HCT116 (cell line): ENCODE results near the gene HOMER2. TPM values are rescaled to one million over a fixed set of nuclear protein-coding genes. Genes with fewer than 3 reads are reported as not detected.

Experiments
- ATAC-seq: fragments of 200-7000 bp; cut with Tn5 transposase; 2 replicates; pipeline ENCODE4 v1.9.1; 2020; ENCODE audit warnings: mild to moderate bottlenecking, moderate library complexity
- BruUV-seq: library from RNA; stranded (reverse); fragments of 400-500 nt; replicated peaks from 2 replicates; lab custom pipeline; 2021; lab: Mats Ljungman, UMichigan
- CTCF ChIA-PET: fragments of 300-600 bp; sonication (Branson Sonifier 250); formaldehyde crosslinking; loops from one replicate; lab custom pipeline; 2021; ENCODE audit warnings: antibody characterized with exemption; lab: Charles Lee
- POLR2A ChIA-PET: fragments of 300-600, 350-600 bp; sonication (Branson Sonifier 250); formaldehyde crosslinking; loops from one replicate; lab custom pipeline; 2021; ENCODE audit warnings: antibody characterized with exemption; lab: Charles Lee
- RAD21 ChIA-PET, 2 experiments: fragments of 300-600 bp; sonication (Branson Sonifier 250); formaldehyde crosslinking; loops; one replicate each; lab custom pipeline; 2023; ENCODE audit warnings: low total read pairs in 2 of 2; ENCODE audit not compliant: uncharacterized antibody in 2 of 2, unreplicated experiment in 2 of 2, low non-redundant PET in 1 of 2; lab: Charles Lee
- DNase-seq: peaks from one replicate; pipeline ENCODE4 v3.0.0-alpha.2; 2010; ENCODE audit warnings: low read depth, low spot score
- H2AFZ ChIP-seq: fragments of 200-600 bp; shearing (Covaris generic), sonication (generic); 2 replicates; pipeline ENCODE4 v1.6.1; 2017; ENCODE audit warnings: low read depth, mixed run types, mixed read lengths, antibody characterized with exemption, low read length; ENCODE audit not compliant: poor library complexity, severe bottlenecking
- H3K27ac ChIP-seq: 2 replicates; pipeline ENCODE4 v1.5.1; 2012; ENCODE audit warnings: low read depth, low read length
- H3K27me3 ChIP-seq: fragments of 200-600 bp; sonication (generic); 2 replicates; pipeline ENCODE4 v1.6.1; 2016; ENCODE audit warnings: mixed run types, low read length, mixed read lengths; ENCODE audit not compliant: insufficient read depth
- H3K36me3 ChIP-seq, 2 experiments: fragments of 200-500 bp in 1 of 2; fragments of 200-600 bp in 1 of 2; sonication (Bioruptor generic) in 1 of 2; sonication (generic) in 1 of 2; 2 replicates each; pipeline versions ENCODE4 v1.5.1 to v1.6.1; 2014 to 2016; ENCODE audit warnings: low read length in 2 of 2, inconsistent platforms in 1 of 2, mixed read lengths in 1 of 2, mixed run types in 1 of 2; ENCODE audit not compliant: insufficient read depth in 2 of 2, control insufficient read depth in 1 of 2
- H3K4me1 ChIP-seq, 2 experiments: fragments of 200-600 bp in 1 of 2; sonication (generic) in 1 of 2; 2 replicates each; pipeline versions ENCODE4 v1.5.1 to v1.6.1; 2012 to 2017; ENCODE audit warnings: low read length in 2 of 2, inconsistent platforms in 1 of 2, mild to moderate bottlenecking in 1 of 2, mixed read lengths in 1 of 2, mixed run types in 1 of 2, moderate library complexity in 1 of 2; ENCODE audit not compliant: insufficient read depth in 2 of 2, control insufficient read depth in 1 of 2
- H3K4me2 ChIP-seq: fragments of 200-600 bp; sonication (generic); 2 replicates; pipeline ENCODE4 v1.6.1; 2017; ENCODE audit warnings: mixed run types, low read length, mixed read lengths
- H3K4me3 ChIP-seq, 2 experiments: fragments of 200-600 bp in 1 of 2; sonication (generic) in 1 of 2; replicated peaks in 1 of 2; 2 replicates each; pipeline ENCODE4 v1.5.1; 2011 to 2016; ENCODE audit warnings: low read length in 2 of 2, control low read depth in 1 of 2, low read depth in 1 of 2, mild to moderate bottlenecking in 1 of 2, mixed read lengths in 1 of 2, mixed run types in 1 of 2
- H3K79me2 ChIP-seq: fragments of 200-600 bp; sonication (generic); 2 replicates; pipeline ENCODE4 v1.6.1; 2017; ENCODE audit warnings: mild to moderate bottlenecking, mixed run types, low read length, moderate library complexity, mixed read lengths; ENCODE audit not compliant: insufficient read depth
- H3K9ac ChIP-seq: fragments of 200-600 bp; sonication (generic); 2 replicates; pipeline ENCODE4 v1.6.1; 2016; ENCODE audit warnings: low read length, mixed read lengths
- H3K9me2 ChIP-seq: fragments of 200-600 bp; sonication (generic), shearing (Covaris generic); 2 replicates; pipeline ENCODE4 v1.6.1; 2017; ENCODE audit warnings: mixed run types, mild to moderate bottlenecking, moderate library complexity; ENCODE audit not compliant: insufficient read depth
- H3K9me3 ChIP-seq, 2 experiments: fragments of 200-500 bp in 1 of 2; fragments of 200-600 bp in 1 of 2; sonication (Bioruptor generic) in 1 of 2; sonication (generic) in 1 of 2; 2 replicates each; pipeline ENCODE4 v1.6.1; 2014 to 2017; ENCODE audit warnings: low read length in 2 of 2, mixed read lengths in 2 of 2, inconsistent platforms in 1 of 2, low read depth in 1 of 2, mild to moderate bottlenecking in 1 of 2, mixed run types in 1 of 2, moderate library complexity in 1 of 2; ENCODE audit not compliant: control insufficient read depth in 1 of 2, insufficient read depth in 1 of 2
- H4K20me1 ChIP-seq: fragments of 200-600 bp; sonication (generic), shearing (Covaris generic); 2 replicates; pipeline ENCODE4 v1.6.1; 2017; ENCODE audit warnings: mixed run types, mild to moderate bottlenecking, moderate library complexity; ENCODE audit not compliant: insufficient read depth
- CEBPB ChIP-seq: IDR thresholded peaks from 2 replicates; pipeline ENCODE4 v1.6.1; 2012; ENCODE audit warnings: low read depth
- EGR1 ChIP-seq: IDR thresholded peaks from 2 replicates; pipeline ENCODE4 v1.6.1; 2012; ENCODE audit warnings: low read depth
- ELF1 ChIP-seq: IDR thresholded peaks from 2 replicates; pipeline ENCODE4 v1.6.1; 2012; ENCODE audit warnings: low read depth, borderline replicate concordance
- EZH2 ChIP-seq: fragments of 200-600 bp; sonication (generic); IDR thresholded peaks from 2 replicates; pipeline ENCODE4 v1.6.1; 2017; ENCODE audit warnings: antibody characterized with exemption, mixed run types
- EZH2phosphoT487 ChIP-seq: fragments of 200-600 bp; IDR thresholded peaks from 2 replicates; pipeline ENCODE4 v1.6.1; 2018; ENCODE audit warnings: antibody characterized with exemption, borderline replicate concordance
- FOSL1 ChIP-seq: IDR thresholded peaks from 2 replicates; pipeline ENCODE4 v1.6.1; 2012; ENCODE audit warnings: low read depth
- intact Hi-C: fragments of 100-400 bp; cut with micrococcal nuclease; formaldehyde crosslinking; loops from 2 replicates; pipeline ENCODE4 v1.10.0; 2022
- total RNA-seq: library from RNA; stranded (reverse); gene quantifications from one replicate; pipeline ENCODE4 v1.2.1, GENCODE V29; 2021; ENCODE audit not compliant: unreplicated experiment
- TF ChIP-seq, protein P1 (sequence below): IDR thresholded peaks from 2 replicates; pipeline ENCODE4 v1.6.1; 2012; ENCODE audit warnings: low read depth
- TF ChIP-seq, protein P2 (sequence below): IDR thresholded peaks from 2 replicates; pipeline ENCODE4 v1.6.1; 2012

HOMER2 gene
- total RNA-seq, 1 experiment from 2014 or later: 3.9 TPM

DNA sequence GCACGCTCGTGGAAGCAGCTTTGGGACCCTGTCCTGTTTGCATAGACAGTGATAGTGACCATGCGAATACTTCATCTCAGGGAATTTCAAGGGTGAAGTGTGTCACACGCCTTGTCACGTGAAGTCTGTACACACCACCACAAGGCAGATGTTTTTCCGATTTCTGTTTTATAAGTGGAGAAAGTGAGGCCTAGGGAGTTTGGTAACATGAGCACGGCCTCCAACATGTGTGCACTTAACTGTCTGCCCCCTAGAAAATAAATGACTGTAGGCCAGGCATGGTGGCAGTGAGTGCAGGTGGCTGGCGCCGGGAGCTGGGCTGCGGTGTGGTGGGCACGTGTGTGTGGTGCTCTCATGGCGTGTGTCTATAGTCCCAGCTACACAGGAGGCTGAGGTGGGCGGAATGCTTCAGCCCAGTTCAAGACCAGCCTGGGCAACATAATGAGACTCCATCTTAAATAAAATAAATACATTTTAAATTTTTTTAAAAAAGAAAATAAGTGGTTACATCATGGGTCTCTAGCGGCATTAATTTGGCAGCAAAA lies 101.1 kb downstream of the HOMER2 start:
- no peak for DNase-seq
- Histone ChIP-seq H3K9me3 (no peaks in the 10 kb centered on the region), H3K4me2 (no peak overlapping the region), H4K20me1 (no peaks in the 10 kb centered on the region), H3K9me2 (no peaks in the 10 kb centered on the region), H3K79me2 (no peaks in the 10 kb centered on the region), H3K36me3 (no peaks in the 10 kb centered on the region)
- BruUV-seq: no TSS peak
- CTCF ChIA-PET: interaction anchor here (0.5 kb wide), 1 partner anchor 366 kb away, joined by 3 read pairs; no protein-coding TSS in a partner anchor
- TF ChIP-seq EZH2phosphoT487 (no peak), FOSL1 (no peak), ELF1 (no peak), EZH2 (no peak), CEBPB (no peak), EGR1 (no peak)
- TF ChIP-seq, protein P1, sequence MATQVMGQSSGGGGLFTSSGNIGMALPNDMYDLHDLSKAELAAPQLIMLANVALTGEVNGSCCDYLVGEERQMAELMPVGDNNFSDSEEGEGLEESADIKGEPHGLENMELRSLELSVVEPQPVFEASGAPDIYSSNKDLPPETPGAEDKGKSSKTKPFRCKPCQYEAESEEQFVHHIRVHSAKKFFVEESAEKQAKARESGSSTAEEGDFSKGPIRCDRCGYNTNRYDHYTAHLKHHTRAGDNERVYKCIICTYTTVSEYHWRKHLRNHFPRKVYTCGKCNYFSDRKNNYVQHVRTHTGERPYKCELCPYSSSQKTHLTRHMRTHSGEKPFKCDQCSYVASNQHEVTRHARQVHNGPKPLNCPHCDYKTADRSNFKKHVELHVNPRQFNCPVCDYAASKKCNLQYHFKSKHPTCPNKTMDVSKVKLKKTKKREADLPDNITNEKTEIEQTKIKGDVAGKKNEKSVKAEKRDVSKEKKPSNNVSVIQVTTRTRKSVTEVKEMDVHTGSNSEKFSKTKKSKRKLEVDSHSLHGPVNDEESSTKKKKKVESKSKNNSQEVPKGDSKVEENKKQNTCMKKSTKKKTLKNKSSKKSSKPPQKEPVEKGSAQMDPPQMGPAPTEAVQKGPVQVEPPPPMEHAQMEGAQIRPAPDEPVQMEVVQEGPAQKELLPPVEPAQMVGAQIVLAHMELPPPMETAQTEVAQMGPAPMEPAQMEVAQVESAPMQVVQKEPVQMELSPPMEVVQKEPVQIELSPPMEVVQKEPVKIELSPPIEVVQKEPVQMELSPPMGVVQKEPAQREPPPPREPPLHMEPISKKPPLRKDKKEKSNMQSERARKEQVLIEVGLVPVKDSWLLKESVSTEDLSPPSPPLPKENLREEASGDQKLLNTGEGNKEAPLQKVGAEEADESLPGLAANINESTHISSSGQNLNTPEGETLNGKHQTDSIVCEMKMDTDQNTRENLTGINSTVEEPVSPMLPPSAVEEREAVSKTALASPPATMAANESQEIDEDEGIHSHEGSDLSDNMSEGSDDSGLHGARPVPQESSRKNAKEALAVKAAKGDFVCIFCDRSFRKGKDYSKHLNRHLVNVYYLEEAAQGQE: no peak
- TF ChIP-seq, protein P2, sequence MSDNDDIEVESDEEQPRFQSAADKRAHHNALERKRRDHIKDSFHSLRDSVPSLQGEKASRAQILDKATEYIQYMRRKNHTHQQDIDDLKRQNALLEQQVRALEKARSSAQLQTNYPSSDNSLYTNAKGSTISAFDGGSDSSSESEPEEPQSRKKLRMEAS: no peak
- TF ChIP-seq, all 23 proteins: peak for 0
- ATAC-seq: no peak
- ChIA-PET RAD21 (no interaction called here), POLR2A (no interaction called here)
- Histone ChIP-seq H2AFZ (no peak overlapping the region), H3K9ac (no peak overlapping the region), H3K4me1 (peaks cover 3 to 19% of the 10 kb centered on the region in 2 experiments; a peak in 3 of 4 replicates), H3K27ac (no peak overlapping the region), H3K27me3 (no peaks in the 10 kb centered on the region), H3K4me3 (no peak overlapping the region)
- intact Hi-C loops: no loop called here
